Activated naive CD8-positive, alpha-beta T cell treated with anti-CD3 and anti-CD28 coated beads, Interleukin-2, amount 50 U/mL, for 24 hours (primary cell): ENCODE measurements around the gene MGAT5B.
"Not testable (repeated sequence)": the region's sequence is repeated elsewhere in the genome, so short reads cannot be mapped to it uniquely, and the experiment has no call there.

Experiments used
- ATAC-seq: fragments of 150-1000 bp; cut with Tn5 transposase; one replicate; pipeline ENCODE4 v1.10.0; 2021
- DNase-seq: peaks from one replicate; pipeline ENCODE4 v3.0.0; 2021
- H3K27ac Mint-ChIP-seq: one replicate; pipeline ENCODE4 v1.8.0; 2021; ENCODE audit warnings: mild to moderate bottlenecking, mixed read lengths
- H3K27me3 Mint-ChIP-seq: one replicate; pipeline ENCODE4 v1.8.0; 2021; ENCODE audit warnings: mixed read lengths
- H3K36me3 Mint-ChIP-seq: one replicate; pipeline ENCODE4 v1.8.0; 2021; ENCODE audit warnings: low read depth, mixed read lengths
- H3K4me1 Mint-ChIP-seq: one replicate; pipeline ENCODE4 v1.8.0; 2021; ENCODE audit warnings: mixed read lengths
- H3K4me3 Mint-ChIP-seq: one replicate; pipeline ENCODE4 v1.8.0; 2021; ENCODE audit warnings: mild to moderate bottlenecking, moderate library complexity, mixed read lengths
- H3K9me3 Mint-ChIP-seq: one replicate; pipeline ENCODE4 v1.8.0; 2021; ENCODE audit warnings: mixed read lengths

MGAT5B gene

DNA sequence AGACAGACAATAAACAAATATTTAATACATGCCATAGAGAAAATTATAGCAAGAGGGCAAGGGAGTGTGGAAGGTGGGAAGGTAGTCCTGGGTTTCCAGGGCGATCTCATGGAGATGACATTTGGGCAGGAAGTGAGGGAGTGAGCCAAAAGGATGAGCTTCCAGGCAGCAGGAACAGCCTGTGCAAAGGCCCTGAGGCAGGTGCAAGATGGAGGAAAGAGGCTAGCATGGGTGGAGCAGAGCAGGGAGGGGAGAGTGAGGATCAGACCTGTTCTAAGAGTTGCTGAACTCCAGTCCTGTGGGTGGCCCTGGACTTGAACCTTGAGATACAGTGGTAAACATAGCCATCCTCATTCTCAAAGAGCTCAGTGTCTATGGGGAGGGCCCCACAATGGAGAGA lies 94.7 kb downstream of the MGAT5B start:
- no peaks in the 10 kb centered on the region for H3K4me1 Mint-ChIP-seq
- H3K27ac Mint-ChIP-seq, result no peak overlapping the region
- DNase-seq (no peak), ATAC-seq (no peak)
- no peaks in the 10 kb centered on the region for H3K36me3 Mint-ChIP-seq
- H3K4me3 Mint-ChIP-seq, result no peak overlapping the region
- H3K9me3 Mint-ChIP-seq, result no peaks in the 10 kb centered on the region
- no peaks in the 10 kb centered on the region for H3K27me3 Mint-ChIP-seq

GRCh38 chr17:76966016-76966415 lies 97.8 kb downstream of the MGAT5B start:
- ATAC-seq (no peak), DNase-seq (no peak)
- H3K4me1 Mint-ChIP-seq, result peaks cover 15% of the 10 kb centered on the region
- H3K36me3 Mint-ChIP-seq, result no peaks in the 10 kb centered on the region
- H3K4me3 Mint-ChIP-seq, result no peak overlapping the region
- H3K27me3 Mint-ChIP-seq, result peaks cover 7% of the 10 kb centered on the region
- no peaks in the 10 kb centered on the region for H3K9me3 Mint-ChIP-seq
- no peak overlapping the region for H3K27ac Mint-ChIP-seq

GRCh38 chr17:76966486-76967181 lies 98.4 kb downstream of the MGAT5B start:
- H3K27ac Mint-ChIP-seq, result no peak overlapping the region
- H3K36me3 Mint-ChIP-seq, result no peaks in the 10 kb centered on the region
- H3K9me3 Mint-ChIP-seq, result no peaks in the 10 kb centered on the region
- H3K4me1 Mint-ChIP-seq, result peaks cover 15% of the 10 kb centered on the region
- DNase-seq, result no peak
- no peak for ATAC-seq
- peaks cover 7% of the 10 kb centered on the region for H3K27me3 Mint-ChIP-seq
- no peak overlapping the region for H3K4me3 Mint-ChIP-seq

DNA sequence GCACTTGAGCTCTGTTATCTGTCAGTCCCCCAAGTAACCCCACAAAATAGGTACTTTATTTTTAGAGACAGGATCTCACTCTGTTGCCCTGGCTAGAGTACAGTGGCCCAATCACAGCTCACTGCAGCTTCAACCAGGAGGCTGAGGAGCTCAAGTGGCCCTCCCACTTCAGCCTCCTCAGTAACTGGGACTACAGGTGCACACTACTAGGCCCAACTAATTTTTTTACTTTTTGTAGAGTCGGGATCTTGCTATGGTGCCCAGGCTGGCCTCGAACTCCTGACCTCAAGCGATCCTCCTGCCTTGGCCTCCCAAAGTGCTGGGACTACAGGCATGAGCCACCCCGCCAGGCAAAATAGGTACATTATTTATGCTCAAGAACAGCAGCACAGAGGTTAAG lies 99.6 kb downstream of the MGAT5B start:
- peaks cover 7% of the 10 kb centered on the region for H3K27me3 Mint-ChIP-seq
- ATAC-seq (no peak), DNase-seq (no peak)
- H3K27ac Mint-ChIP-seq, result no peak overlapping the region
- no peaks in the 10 kb centered on the region for H3K36me3 Mint-ChIP-seq
- no peak overlapping the region for H3K4me3 Mint-ChIP-seq
- H3K4me1 Mint-ChIP-seq, result peaks cover 15% of the 10 kb centered on the region
- no peaks in the 10 kb centered on the region for H3K9me3 Mint-ChIP-seq

GRCh38 chr17:76968707-76969597 lies 100.7 kb downstream of the MGAT5B start:
- H3K4me1 Mint-ChIP-seq, result peaks cover 15% of the 10 kb centered on the region
- H3K27ac Mint-ChIP-seq, result no peak overlapping the region
- peak overlapping the region; percentile 64 for H3K4me3 Mint-ChIP-seq
- DNase-seq (peak; percentile 68), ATAC-seq (peak; percentile 81)
- H3K27me3 Mint-ChIP-seq, result peaks cover 7% of the 10 kb centered on the region
- H3K9me3 Mint-ChIP-seq, result no peaks in the 10 kb centered on the region
- no peaks in the 10 kb centered on the region for H3K36me3 Mint-ChIP-seq

- peak overlapping the region; percentile 64 for H3K4me3 Mint-ChIP-seq
- DNase-seq (no peak), ATAC-seq (no peak)
- H3K9me3 Mint-ChIP-seq, result no peaks in the 10 kb centered on the region
- H3K27ac Mint-ChIP-seq, result no peak overlapping the region
- H3K36me3 Mint-ChIP-seq, result no peaks in the 10 kb centered on the region
- H3K27me3 Mint-ChIP-seq, result peaks cover 7% of the 10 kb centered on the region
- H3K4me1 Mint-ChIP-seq, result peaks cover 15% of the 10 kb centered on the region
Measured at GRCh38 chr17:76969598-76970172, 101.5 kb downstream of the MGAT5B start.

- not testable (repeated sequence) for H3K27me3 Mint-ChIP-seq, H3K36me3 Mint-ChIP-seq, H3K4me3 Mint-ChIP-seq, ATAC-seq, H3K9me3 Mint-ChIP-seq, DNase-seq, H3K27ac Mint-ChIP-seq
- peaks cover 15% of the 10 kb centered on the region for H3K4me1 Mint-ChIP-seq
Measured at GRCh38 chr17:76970228-76970627, 102.0 kb downstream of the MGAT5B start.

DNA sequence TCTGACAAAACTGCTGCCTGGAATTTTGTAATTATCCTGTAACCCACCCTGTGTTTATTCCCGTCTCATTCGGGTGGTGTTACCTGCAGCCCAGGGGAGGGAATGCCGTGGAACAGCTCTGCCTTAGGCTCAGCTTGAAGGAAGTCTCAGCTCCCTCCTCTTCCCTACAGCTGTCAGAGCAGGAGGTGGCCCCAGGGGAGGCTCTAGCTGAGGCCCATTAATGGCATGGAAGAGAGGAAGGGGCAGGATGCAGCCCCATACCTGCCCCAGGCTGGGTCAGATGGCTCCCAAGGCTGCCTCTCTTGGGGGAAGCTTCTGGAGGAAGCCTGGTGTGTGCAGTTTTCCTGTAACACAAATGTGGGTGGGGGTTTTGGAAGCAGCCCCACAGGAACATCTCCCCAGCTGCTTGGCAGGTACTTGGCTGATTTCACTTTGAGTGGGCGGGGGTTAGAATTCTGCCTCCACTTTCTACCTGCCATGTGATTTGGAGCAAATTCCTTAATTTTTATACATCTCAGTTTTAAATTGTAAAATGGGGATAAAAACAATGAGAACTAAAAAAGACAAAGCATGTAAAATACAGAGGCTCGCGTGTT lies 103.9 kb downstream of the MGAT5B start:
- H3K4me3 Mint-ChIP-seq, result no peak overlapping the region
- H3K27me3 Mint-ChIP-seq, result peaks cover 7% of the 10 kb centered on the region
- H3K36me3 Mint-ChIP-seq, result no peaks in the 10 kb centered on the region
- H3K4me1 Mint-ChIP-seq, result peaks cover 15% of the 10 kb centered on the region
- H3K27ac Mint-ChIP-seq, result no peak overlapping the region
- no peak for ATAC-seq
- H3K9me3 Mint-ChIP-seq, result peaks cover 9% of the 10 kb centered on the region
- DNase-seq, result no peak

DNA sequence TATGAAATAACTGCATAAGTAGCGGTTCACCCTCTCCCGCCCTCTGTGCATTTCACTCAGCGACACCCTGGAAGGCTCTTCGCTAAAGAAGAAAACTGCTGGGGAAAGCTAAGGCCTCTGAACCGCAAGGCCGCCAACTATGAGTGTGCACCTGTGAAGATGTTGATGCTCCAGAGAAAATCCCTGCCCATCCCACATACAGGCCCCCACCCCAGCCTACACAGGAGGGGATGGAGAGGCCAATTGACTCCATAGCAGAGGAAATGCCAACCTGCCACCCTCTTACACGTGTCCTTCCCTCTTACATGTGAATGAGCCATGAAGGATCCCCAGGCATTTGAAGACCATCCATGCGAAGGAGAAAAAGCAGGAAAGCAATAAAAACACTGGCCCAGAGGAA lies 104.8 kb downstream of the MGAT5B start:
- H3K27ac Mint-ChIP-seq, result no peak overlapping the region
- no peak overlapping the region for H3K4me3 Mint-ChIP-seq
- peaks cover 15% of the 10 kb centered on the region for H3K4me1 Mint-ChIP-seq
- peaks cover 7% of the 10 kb centered on the region for H3K27me3 Mint-ChIP-seq
- H3K9me3 Mint-ChIP-seq, result peaks cover 10% of the 10 kb centered on the region
- H3K36me3 Mint-ChIP-seq, result no peaks in the 10 kb centered on the region
- ATAC-seq (no peak), DNase-seq (no peak)

- Mint-ChIP-seq H3K4me1 (peaks cover 5% of the 10 kb centered on the region), H3K27ac (no peak overlapping the region), H3K36me3 (peaks cover 3% of the 10 kb centered on the region), H3K9me3 (peaks cover 18% of the 10 kb centered on the region), H3K27me3 (peaks cover 4% of the 10 kb centered on the region), H3K4me3 (no peak overlapping the region)
- ATAC-seq (no peak), DNase-seq (no peak)
Measured at GRCh38 chr17:76974721-76975120, 106.5 kb downstream of the MGAT5B start.

DNA sequence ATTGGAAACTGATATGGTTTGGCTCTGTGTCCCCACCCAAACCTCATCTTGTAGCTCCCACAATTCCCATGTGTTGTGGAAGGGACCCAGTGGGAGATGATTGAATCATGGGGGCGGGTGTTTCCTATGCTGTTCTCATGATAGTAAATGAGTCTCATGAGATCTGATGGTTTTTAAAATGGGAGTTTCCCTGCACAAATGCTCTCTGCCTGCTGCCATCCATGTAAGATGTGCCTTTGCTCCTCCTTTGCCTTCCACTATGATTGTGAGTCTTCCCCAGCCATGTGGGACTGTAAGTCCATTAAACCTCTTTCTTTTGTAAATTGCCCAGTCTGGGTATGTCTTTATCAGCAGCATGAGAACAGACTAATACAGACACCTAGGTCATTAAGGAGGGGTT lies 109.8 kb downstream of the MGAT5B start:
- DNase-seq, ATAC-seq, H3K27ac Mint-ChIP-seq, H3K4me3 Mint-ChIP-seq, H3K36me3 Mint-ChIP-seq, H3K27me3 Mint-ChIP-seq: not testable (repeated sequence)
- H3K9me3 Mint-ChIP-seq, result peaks cover 18% of the 10 kb centered on the region
- H3K4me1 Mint-ChIP-seq, result peaks cover 13% of the 10 kb centered on the region

DNA sequence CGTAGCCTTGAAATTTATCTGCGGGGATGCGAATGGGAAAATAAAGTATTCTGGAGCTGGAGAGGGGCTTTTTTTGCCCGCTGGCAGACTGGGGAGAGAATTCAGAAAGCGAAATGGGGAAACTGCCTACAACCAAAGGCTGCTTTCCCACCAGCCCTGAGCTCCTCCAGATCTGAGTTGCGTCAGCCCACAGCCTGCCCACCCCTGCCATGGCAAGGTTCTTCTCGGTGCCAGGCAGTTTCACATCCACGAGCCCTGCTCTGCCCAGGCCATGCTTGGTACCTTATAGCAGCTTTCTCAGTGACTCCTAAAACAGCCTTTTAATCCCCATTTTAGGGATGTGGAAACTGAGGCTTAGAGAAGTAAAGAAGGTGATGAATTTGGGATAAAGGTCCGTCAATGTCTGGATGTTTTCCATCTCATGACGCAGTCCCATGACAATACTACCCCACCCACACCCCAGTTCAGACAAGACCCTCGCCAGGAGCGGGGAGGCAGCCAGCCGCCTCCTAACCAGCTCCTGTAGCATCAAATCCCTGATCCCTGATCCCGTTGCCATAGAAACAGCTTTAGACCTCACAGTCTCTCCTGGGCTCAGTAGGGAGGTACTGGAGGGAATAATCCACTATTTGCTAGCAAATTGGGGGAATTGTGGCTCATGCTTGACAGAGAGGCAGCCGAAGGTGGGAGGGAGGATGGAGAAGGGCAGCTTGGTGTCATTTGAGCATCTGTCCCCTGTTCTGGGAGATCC lies 113.5 kb downstream of the MGAT5B start:
- H3K36me3 Mint-ChIP-seq, result peaks cover 3% of the 10 kb centered on the region
- peaks cover 9% of the 10 kb centered on the region for H3K9me3 Mint-ChIP-seq
- H3K4me3 Mint-ChIP-seq, result no peak overlapping the region
- no peaks in the 10 kb centered on the region for H3K27me3 Mint-ChIP-seq
- peaks cover 17% of the 10 kb centered on the region for H3K4me1 Mint-ChIP-seq
- no peak overlapping the region for H3K27ac Mint-ChIP-seq
- DNase-seq (no peak), ATAC-seq (no peak)

DNA sequence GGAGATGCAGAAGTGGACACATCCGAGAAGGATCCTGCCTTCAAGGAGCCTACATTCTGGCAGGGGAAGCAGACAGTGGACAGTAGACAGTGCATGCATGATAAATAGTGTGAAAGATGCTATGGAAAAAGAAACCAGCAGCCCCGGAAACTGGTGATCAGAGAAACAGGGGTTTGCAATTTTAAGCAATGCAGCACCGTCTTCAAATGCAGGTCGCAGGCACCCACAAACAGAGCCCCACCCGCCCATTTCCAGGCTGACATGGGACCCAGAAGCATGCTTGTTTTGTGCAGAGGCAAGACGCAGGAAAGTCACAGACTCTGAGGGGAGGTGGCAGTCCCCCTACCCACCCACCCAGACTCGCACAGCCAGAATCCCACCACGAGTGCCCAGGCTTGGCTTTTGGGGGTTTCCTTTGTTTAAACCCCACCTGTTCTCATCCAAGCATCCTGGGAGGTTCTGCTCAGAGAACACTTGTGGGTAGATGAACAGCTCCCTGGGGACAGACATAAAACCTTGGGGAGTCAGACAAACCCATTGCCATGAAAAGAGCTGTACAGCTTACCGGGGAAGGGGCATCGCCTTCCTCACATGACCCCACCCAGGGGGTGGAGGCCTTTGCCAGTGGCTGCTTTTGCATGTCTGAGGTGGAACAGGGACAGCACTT lies 114.3 kb downstream of the MGAT5B start:
- Mint-ChIP-seq H3K27ac (no peak overlapping the region), H3K4me3 (no peak overlapping the region), H3K36me3 (peaks cover 3% of the 10 kb centered on the region), H3K9me3 (peaks cover 9% of the 10 kb centered on the region), H3K4me1 (peaks cover 17% of the 10 kb centered on the region), H3K27me3 (no peaks in the 10 kb centered on the region)
- ATAC-seq, result no peak
- no peak for DNase-seq
